Transverse colon (tissue), 4 donors: ENCODE measurements around the gene IL1RN.

Experiments
- POLR2A ChIP-seq: fragments of 450-650 bp; IDR thresholded peaks from one replicate; pipeline ENCODE4 v1.6.1; 2016; ENCODE audit warnings: antibody characterized with exemption, mild to moderate bottlenecking, moderate library complexity
- POLR2AphosphoS5 ChIP-seq, 3 donors: sonication (generic); formaldehyde crosslinking; IDR thresholded peaks; one replicate each; pipeline ENCODE4 v1.6.1; 2016; ENCODE audit warnings: antibody characterized with exemption in 3 of 3
- TF ChIP-seq, protein P1 (sequence below), 5 experiments: fragments of 200-600 bp in 3 of 5; fragments of 450-650 bp in 2 of 5; sonication (generic) in 3 of 5; IDR thresholded peaks; 1 replicate in 2 of 5; 2 replicates in 3 of 5; pipeline ENCODE4 v1.5.1; 2016 to 2017; ENCODE audit warnings: antibody characterized with exemption in 5 of 5, inconsistent platforms in 3 of 5, mild to moderate bottlenecking in 2 of 5, moderate library complexity in 1 of 5

DNA sequence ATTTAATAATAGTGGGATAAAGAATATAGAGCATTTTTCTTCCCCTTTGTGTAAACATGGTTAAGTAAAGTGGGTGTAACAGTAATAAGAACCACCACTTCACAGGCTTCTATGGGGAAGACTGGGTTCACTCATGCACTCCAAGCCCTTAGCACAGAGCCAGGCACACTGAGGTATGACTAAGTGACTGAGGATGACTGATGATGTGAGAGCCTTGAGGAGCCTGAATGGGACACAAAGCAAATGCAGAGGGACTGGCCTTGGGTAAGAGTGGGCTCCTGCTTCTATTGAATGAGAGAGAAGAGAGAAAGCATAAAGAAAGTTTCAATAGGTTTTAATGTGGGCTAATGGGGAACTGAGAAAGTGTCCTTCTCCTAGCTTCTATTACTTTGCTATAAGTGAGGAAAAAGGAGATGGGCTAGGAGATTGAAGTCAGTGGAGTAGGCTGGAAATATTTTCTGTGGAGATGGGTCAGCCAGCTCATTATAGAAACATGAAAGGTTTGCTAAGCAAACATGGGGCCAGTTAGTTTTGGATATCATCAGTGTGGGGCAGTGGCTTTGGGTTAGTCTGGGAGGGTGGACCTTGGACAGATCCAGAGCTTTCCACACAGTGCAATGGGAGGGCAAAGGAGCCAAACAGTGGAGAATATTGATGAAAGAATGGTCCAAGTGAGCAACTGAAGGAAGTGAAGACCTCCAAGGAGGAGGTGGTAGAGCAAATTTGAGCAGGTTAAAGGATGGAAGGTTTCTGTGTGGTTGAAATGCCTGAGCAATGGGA, 39.0 kb upstream of the IL1RN start:
- TF ChIP-seq POLR2A = no peak
- TF ChIP-seq, protein P1, sequence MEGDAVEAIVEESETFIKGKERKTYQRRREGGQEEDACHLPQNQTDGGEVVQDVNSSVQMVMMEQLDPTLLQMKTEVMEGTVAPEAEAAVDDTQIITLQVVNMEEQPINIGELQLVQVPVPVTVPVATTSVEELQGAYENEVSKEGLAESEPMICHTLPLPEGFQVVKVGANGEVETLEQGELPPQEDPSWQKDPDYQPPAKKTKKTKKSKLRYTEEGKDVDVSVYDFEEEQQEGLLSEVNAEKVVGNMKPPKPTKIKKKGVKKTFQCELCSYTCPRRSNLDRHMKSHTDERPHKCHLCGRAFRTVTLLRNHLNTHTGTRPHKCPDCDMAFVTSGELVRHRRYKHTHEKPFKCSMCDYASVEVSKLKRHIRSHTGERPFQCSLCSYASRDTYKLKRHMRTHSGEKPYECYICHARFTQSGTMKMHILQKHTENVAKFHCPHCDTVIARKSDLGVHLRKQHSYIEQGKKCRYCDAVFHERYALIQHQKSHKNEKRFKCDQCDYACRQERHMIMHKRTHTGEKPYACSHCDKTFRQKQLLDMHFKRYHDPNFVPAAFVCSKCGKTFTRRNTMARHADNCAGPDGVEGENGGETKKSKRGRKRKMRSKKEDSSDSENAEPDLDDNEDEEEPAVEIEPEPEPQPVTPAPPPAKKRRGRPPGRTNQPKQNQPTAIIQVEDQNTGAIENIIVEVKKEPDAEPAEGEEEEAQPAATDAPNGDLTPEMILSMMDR (IDR thresholded peaks at IDR 0.05) = no peak
- TF ChIP-seq POLR2AphosphoS5 (IDR thresholded peaks at IDR 0.05) = no peak
